Measurements from ENCODE around the gene AOX1.
"Not testable (repeated sequence)": the region's sequence is repeated elsewhere in the genome, so short reads cannot be mapped to it uniquely, and the experiment has no call there.

Gene AOX1

DNA sequence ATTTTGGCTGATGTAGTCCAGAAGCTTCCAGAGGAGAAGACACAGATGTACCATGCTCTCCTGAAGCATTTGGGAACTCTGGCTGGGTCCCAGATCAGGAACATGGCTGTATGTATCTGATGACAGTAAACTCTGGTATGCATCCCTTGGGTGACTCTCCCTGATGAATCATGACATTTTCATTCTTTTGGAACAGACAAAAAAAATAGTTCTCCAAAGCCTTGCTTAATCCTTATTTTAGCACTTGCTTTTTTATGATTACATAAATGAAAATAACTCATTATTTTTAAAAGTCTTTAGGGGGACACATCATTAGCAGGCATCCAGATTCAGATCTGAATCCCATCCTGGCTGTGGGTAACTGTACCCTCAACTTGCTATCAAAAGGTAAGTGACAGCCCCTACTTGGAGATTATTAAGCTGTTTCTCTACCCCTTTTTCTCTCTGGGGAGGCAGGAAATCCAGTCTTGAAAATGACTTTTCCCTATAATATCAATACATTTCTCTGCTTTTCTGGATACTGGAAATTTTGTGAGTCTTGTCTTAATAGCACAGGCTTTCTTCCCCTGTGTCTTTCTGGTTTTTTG, 23.3 kb downstream of the AOX1 start:
- no peak for DNase-seq (ENCODE audit: extremely low spot score)
- TF ChIP-seq, protein P1, sequence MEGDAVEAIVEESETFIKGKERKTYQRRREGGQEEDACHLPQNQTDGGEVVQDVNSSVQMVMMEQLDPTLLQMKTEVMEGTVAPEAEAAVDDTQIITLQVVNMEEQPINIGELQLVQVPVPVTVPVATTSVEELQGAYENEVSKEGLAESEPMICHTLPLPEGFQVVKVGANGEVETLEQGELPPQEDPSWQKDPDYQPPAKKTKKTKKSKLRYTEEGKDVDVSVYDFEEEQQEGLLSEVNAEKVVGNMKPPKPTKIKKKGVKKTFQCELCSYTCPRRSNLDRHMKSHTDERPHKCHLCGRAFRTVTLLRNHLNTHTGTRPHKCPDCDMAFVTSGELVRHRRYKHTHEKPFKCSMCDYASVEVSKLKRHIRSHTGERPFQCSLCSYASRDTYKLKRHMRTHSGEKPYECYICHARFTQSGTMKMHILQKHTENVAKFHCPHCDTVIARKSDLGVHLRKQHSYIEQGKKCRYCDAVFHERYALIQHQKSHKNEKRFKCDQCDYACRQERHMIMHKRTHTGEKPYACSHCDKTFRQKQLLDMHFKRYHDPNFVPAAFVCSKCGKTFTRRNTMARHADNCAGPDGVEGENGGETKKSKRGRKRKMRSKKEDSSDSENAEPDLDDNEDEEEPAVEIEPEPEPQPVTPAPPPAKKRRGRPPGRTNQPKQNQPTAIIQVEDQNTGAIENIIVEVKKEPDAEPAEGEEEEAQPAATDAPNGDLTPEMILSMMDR (IDR thresholded peaks at IDR 0.05; ENCODE audit: control extremely low read depth, extremely low read depth, low read depth, missing control alignments), result no peak
- ChIA-PET CTCF (interaction anchor here (1.4 kb wide), 1 partner anchor 13 kb away, joined by 3 read pairs; no protein-coding TSS in a partner anchor), POLR2A (no interaction called here)

DNA sequence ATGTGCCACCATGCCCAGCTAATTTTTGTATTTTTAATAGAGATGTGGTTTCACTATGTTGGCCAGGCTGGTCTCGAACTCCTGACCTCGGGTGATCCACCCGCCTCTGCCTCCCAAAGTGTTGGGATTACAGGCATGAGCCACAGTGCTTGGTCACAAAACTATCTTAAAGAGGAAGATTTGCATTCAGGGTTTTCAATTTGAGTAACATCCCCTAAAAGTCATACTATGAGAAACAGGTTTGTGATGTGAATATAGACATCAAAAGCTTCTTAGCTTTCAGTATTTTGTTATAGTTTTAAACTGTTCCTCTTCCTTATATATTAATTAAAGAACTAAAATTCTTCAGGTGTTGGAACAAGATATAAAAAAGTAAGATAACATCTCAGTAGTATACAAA, 24.4 kb downstream of the AOX1 start:
- POLR2A ChIA-PET, result not testable (repeated sequence)
- CTCF ChIA-PET, result interaction anchor here (1.4 kb wide), 1 partner anchor 11 kb away, joined by 3 read pairs; no protein-coding TSS in a partner anchor
- peak; percentile 23 for DNase-seq (ENCODE audit: extremely low spot score)

DNA sequence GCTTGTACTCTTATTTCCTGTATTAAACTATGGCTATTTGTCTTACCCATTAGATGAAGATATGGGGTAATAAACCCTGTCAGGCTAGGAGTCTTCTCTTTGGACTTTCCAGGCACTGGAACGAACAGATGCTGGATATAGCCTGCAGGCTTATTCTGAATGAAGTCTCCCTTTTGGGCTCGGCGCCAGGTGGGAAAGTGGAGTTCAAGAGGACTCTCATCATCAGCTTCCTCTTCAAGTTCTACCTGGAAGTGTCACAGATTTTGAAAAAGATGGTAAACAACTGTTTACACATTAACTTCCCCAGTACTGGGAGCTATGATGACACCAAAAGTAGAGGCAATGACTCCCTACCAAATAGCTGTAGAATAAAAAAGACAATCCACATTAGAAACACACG, 27.9 kb downstream of the AOX1 start:
- TF ChIP-seq, protein P1 (IDR thresholded peaks at IDR 0.05; ENCODE audit: control extremely low read depth, extremely low read depth, low read depth, missing control alignments), result no peak
- POLR2A ChIA-PET, result no interaction called here
- DNase-seq (ENCODE audit: extremely low spot score), result no peak
- CTCF ChIA-PET, result interaction anchor here (0.6 to 2.8 kb wide), 5 partner anchors 9 to 19 kb away, joined by 3 to 11 read pairs (median 3); no protein-coding TSS in a partner anchor

DNA sequence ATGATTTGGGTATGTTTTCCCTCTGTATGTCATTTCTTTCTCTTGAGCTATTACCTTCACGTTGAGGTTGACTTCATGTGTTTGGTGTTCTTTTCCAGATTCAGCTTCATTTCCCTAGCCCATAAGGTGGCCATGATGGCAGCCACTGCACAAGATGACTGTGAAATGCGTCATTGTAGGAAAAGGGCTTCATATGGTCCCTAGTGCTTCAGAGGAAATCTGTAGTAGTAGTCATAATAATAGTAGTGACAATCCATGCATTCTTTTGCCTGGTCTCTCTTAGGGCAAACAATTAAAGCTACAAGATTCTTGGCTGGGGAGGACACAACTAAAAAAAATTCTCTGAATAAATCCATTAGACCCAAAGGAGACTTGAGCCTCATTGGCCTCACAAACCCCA, 28.4 kb downstream of the AOX1 start:
- no peak for DNase-seq (ENCODE audit: extremely low spot score)
- ChIA-PET CTCF (interaction anchor here (1.6 to 2.8 kb wide), 3 partner anchors 12 to 18 kb away, joined by 5 to 11 read pairs (median 8); no protein-coding TSS in a partner anchor), POLR2A (no interaction called here)
- TF ChIP-seq, protein P1 (IDR thresholded peaks at IDR 0.05; ENCODE audit: control extremely low read depth, extremely low read depth, low read depth, missing control alignments), result no peak

DNA sequence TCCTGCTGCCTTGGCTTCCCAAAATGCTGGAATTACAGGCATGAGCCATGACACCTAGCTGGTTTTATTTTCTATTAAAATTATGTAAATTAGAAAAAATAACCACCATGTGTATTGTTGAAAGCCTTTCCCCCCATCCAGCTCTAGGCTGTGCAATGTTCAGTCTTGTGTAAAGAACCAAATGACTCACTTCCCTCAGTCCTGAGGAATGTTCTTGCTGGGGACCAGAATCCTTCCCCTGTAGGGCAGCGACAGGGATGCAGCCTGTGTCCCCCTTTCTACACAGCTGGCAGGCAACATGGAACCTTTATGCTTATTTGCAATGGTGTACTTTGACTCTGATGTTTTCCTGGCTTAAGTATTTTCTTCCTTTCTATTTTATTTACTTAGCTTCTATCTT, 29.4 kb downstream of the AOX1 start:
- ChIA-PET CTCF (interaction anchor here (0.7 to 2.8 kb wide), 5 partner anchors 11 to 131 kb away, joined by 3 to 11 read pairs (median 3); no protein-coding TSS in a partner anchor), POLR2A (no interaction called here)
- DNase-seq (ENCODE audit: extremely low spot score), result no peak
- TF ChIP-seq, protein P1 (IDR thresholded peaks at IDR 0.05; ENCODE audit: control extremely low read depth, extremely low read depth, low read depth, missing control alignments), result no peak

DNA sequence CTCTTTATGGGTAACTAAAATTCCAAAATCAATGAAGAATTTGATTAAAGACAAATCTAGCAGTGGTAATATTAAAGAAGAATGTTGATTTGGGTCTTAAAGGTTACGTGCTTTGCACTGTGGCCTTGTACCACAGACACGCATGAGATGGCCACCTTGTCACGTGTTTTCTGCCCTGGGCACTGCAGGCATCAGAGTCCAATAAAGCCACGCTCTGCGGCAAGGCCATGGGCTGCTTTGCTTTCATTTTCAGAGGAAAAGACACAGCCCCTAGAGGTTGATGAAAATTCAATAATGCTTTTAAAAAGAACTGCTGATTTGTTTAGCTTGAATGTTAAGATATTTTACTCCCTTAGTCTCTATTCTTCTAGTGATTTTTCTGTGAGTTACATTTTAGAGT, 30.4 kb downstream of the AOX1 start:
- POLR2A ChIA-PET, result no interaction called here

DNA sequence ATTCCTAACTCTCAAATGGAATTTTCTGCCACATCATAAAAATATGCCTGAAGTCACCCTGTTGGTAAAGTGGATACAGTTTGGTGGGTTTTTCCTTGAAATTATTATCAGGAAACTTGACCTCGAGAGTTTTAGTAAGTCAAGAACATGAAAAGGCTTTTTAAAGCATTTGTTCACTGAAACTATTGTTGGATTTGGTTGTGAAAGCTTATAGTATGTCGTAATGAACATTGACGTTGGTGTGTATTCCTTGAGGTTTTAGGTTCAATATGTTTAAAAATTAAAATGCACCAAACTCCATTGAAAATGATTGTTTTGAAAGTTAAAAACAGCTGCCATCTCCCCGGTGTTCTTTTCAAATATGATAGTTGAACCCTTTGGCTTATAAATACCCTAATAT, 30.8 kb downstream of the AOX1 start:
- TF ChIP-seq, protein P1 (IDR thresholded peaks at IDR 0.05; ENCODE audit: control extremely low read depth, extremely low read depth, low read depth, missing control alignments), result no peak
- CTCF ChIA-PET, result no interaction called here
- POLR2A ChIA-PET, result no interaction called here
- no peak for DNase-seq (ENCODE audit: extremely low spot score)

More for the DNA sequence above, 30.4 kb downstream of the AOX1 start:
- CTCF ChIA-PET, result interaction anchor here (1.7 to 2.8 kb wide), 2 partner anchors 10 to 14 kb away, joined by 8 to 11 read pairs; no protein-coding TSS in a partner anchor
- no peak for DNase-seq (ENCODE audit: extremely low spot score)
- TF ChIP-seq, protein P1 (IDR thresholded peaks at IDR 0.05; ENCODE audit: control extremely low read depth, extremely low read depth, low read depth, missing control alignments), result no peak
